Liver (tissue), 9 donors: ENCODE results near the gene TMEM233. TPM values are rescaled to one million over a fixed set of nuclear protein-coding genes. Genes with fewer than 3 reads are reported as not detected.
A peak's percentile ranks its signal among the peaks of the same experiment; 100 is the strongest.

Experiments used
- DNase-seq: peaks from one replicate; pipeline ENCODE4 v3.0.0-alpha.2; 2017; ENCODE audit warnings: low spot score
- H3K27ac ChIP-seq, 2 donors: one replicate each; pipeline ENCODE4 v1.7.0; 2013; ENCODE audit warnings: inconsistent platforms in 2 of 2, low read length in 2 of 2, control low read depth in 1 of 2, low read depth in 1 of 2, mild to moderate bottlenecking in 1 of 2
- H3K27me3 ChIP-seq, 4 donors: one replicate each; pipeline versions ENCODE4 v1.6.1 to v1.7.0; 2013; ENCODE audit warnings: low read length in 3 of 4, inconsistent platforms in 1 of 4, mild to moderate bottlenecking in 1 of 4, moderate library complexity in 1 of 4; ENCODE audit not compliant: control insufficient read depth in 4 of 4, insufficient read depth in 4 of 4
- H3K36me3 ChIP-seq, 4 donors: one replicate each; pipeline versions ENCODE4 v1.6.1 to v1.7.0; 2013; ENCODE audit warnings: low read length in 3 of 4, mild to moderate bottlenecking in 3 of 4, low read depth in 1 of 4, moderate library complexity in 1 of 4; ENCODE audit not compliant: control insufficient read depth in 4 of 4, insufficient read depth in 3 of 4
- H3K4me1 ChIP-seq, 4 donors: one replicate each; pipeline versions ENCODE4 v1.6.1 to v1.7.0; 2013; ENCODE audit warnings: low read length in 3 of 4, mild to moderate bottlenecking in 3 of 4, moderate library complexity in 1 of 4; ENCODE audit not compliant: control insufficient read depth in 4 of 4, insufficient read depth in 4 of 4
- H3K4me3 ChIP-seq, 3 donors: one replicate each; pipeline versions ENCODE4 v1.6.1 to v1.7.0; 2013; ENCODE audit warnings: low read length in 3 of 3, control low read depth in 1 of 3, low read depth in 1 of 3, mild to moderate bottlenecking in 1 of 3
- H3K9ac ChIP-seq, 2 donors: one replicate each; pipeline ENCODE4 v1.7.0; 2013; ENCODE audit warnings: low read length in 2 of 2, mild to moderate bottlenecking in 2 of 2, moderate library complexity in 2 of 2, control low read depth in 1 of 2, low read depth in 1 of 2
- H3K9me3 ChIP-seq, 4 donors: one replicate each; pipeline versions ENCODE4 v1.6.1 to v1.7.0; 2013; ENCODE audit warnings: low read length in 3 of 4; ENCODE audit not compliant: control insufficient read depth in 4 of 4
- EGR1 ChIP-seq, 2 donors: IDR thresholded peaks; 2 replicates each; pipeline ENCODE4 v1.6.1; 2016 to 2018; ENCODE audit warnings: antibody characterized with exemption in 2 of 2, low read depth in 2 of 2
- FOXA1 ChIP-seq: IDR thresholded peaks from 2 replicates; pipeline ENCODE4 v1.6.1; 2016; ENCODE audit warnings: antibody characterized with exemption
- FOXA2 ChIP-seq: IDR thresholded peaks from 2 replicates; pipeline ENCODE4 v1.6.1; 2016; ENCODE audit warnings: antibody characterized with exemption
- GABPA ChIP-seq, 2 donors: IDR thresholded peaks in 1 of 2; conservative IDR thresholded peaks in 1 of 2; 2 replicates each; pipeline ENCODE4 v1.6.1; 2016; ENCODE audit warnings: antibody characterized with exemption in 2 of 2, mild to moderate bottlenecking in 1 of 2, moderate library complexity in 1 of 2
- HNF4A ChIP-seq, 2 donors: conservative IDR thresholded peaks; 2 replicates each; pipeline ENCODE4 v1.6.1; 2016; ENCODE audit warnings: antibody characterized with exemption in 2 of 2, mild to moderate bottlenecking in 2 of 2
- JUND ChIP-seq, 2 donors: IDR thresholded peaks; 2 replicates each; pipeline ENCODE4 v1.6.1; 2016; ENCODE audit warnings: antibody characterized with exemption in 2 of 2
- NR2F2 ChIP-seq: IDR thresholded peaks from 2 replicates; pipeline ENCODE4 v1.6.1; 2016; ENCODE audit warnings: antibody characterized with exemption
- RXRA ChIP-seq, 2 donors: IDR thresholded peaks; 2 replicates each; pipeline ENCODE4 v1.6.1; 2017 to 2018; ENCODE audit warnings: antibody characterized with exemption in 2 of 2, mild to moderate bottlenecking in 1 of 2
- SP1 ChIP-seq: IDR thresholded peaks from 2 replicates; pipeline ENCODE4 v1.6.1; 2018; ENCODE audit warnings: antibody characterized with exemption, mild to moderate bottlenecking
- YY1 ChIP-seq: IDR thresholded peaks from 2 replicates; pipeline ENCODE4 v1.6.1; 2016; ENCODE audit warnings: antibody characterized with exemption, mild to moderate bottlenecking
- WGBS: extraction: QIAGEN DNeasy Blood & Tissue Kit; methylation state at CpG from one replicate; pipeline ENCODE4 v1.1.7; 2013; 5-methylcytosine and 5-hydroxymethylcytosine counted together
- polyA plus RNA-seq, 2 donors: library from polyadenylated mRNA; stranded (reverse) in 1 of 2; unstranded in 1 of 2; fragments of 200-250 nt in 1 of 2; fragments of >200 nt in 1 of 2; fragmentation: Nextera tagmentation in 1 of 2; extraction: Ambion mirVana in 1 of 2; gene quantifications; one replicate each; pipeline versions ENCODE4 v1.2.1 to v1.2.3, GENCODE V29; 2013 to 2015
- total RNA-seq, 2 donors: library from RNA; depleted of rRNA; stranded (reverse); fragments of >200 nt; gene quantifications; one replicate each; pipeline ENCODE4 v1.2.3, GENCODE V29; 2014
- TF ChIP-seq, protein P1 (sequence below): fragments of 150-350 bp; IDR thresholded peaks from 2 replicates; pipeline ENCODE4 v1.5.1; 2017; ENCODE audit warnings: improper control_type of control experiment, low read depth, low read length; ENCODE audit not compliant: missing input control
- TF ChIP-seq, protein P2 (sequence below): IDR thresholded peaks from 2 replicates; pipeline ENCODE4 v1.6.1; 2016; ENCODE audit warnings: antibody characterized with exemption
- TF ChIP-seq, protein P3 (sequence below): IDR thresholded peaks from 2 replicates; pipeline ENCODE4 v1.6.1; 2016; ENCODE audit warnings: antibody characterized with exemption, mild to moderate bottlenecking
- TF ChIP-seq, protein P4 (sequence below): IDR thresholded peaks from 2 replicates; pipeline ENCODE4 v1.6.1; 2016; ENCODE audit warnings: antibody characterized with exemption
- donor health status: healthy.
- donor health status: healthy.
- donor health status: healthy.
- donor health status: healthy.
- donor health status: healthy.

Gene TMEM233
- total and polyA plus RNA-seq, 4 donors, result 0.05 to 0.17 (median 0.09) TPM

DNA sequence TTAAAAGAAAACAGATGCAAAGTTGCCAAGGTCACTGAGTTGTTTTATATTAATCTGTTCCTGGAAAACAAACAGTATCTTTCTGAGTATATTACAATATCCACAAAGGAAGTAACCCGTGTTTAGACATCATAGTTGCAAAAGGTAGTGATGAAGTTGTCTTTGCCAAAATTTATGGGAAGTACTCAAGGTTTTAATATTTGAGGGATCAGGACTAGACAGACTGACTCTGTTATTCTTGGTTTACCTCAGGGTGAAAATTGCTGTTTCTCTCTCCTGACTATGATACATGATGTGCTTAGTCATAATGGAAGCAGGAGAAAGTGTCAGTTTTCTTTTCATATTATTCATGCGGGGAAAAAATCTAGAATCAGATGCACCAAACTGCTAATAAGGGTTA, 28.3 kb downstream of the TMEM233 start (continued):
- TF ChIP-seq, protein P1, sequence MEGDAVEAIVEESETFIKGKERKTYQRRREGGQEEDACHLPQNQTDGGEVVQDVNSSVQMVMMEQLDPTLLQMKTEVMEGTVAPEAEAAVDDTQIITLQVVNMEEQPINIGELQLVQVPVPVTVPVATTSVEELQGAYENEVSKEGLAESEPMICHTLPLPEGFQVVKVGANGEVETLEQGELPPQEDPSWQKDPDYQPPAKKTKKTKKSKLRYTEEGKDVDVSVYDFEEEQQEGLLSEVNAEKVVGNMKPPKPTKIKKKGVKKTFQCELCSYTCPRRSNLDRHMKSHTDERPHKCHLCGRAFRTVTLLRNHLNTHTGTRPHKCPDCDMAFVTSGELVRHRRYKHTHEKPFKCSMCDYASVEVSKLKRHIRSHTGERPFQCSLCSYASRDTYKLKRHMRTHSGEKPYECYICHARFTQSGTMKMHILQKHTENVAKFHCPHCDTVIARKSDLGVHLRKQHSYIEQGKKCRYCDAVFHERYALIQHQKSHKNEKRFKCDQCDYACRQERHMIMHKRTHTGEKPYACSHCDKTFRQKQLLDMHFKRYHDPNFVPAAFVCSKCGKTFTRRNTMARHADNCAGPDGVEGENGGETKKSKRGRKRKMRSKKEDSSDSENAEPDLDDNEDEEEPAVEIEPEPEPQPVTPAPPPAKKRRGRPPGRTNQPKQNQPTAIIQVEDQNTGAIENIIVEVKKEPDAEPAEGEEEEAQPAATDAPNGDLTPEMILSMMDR, result no peak

DNA sequence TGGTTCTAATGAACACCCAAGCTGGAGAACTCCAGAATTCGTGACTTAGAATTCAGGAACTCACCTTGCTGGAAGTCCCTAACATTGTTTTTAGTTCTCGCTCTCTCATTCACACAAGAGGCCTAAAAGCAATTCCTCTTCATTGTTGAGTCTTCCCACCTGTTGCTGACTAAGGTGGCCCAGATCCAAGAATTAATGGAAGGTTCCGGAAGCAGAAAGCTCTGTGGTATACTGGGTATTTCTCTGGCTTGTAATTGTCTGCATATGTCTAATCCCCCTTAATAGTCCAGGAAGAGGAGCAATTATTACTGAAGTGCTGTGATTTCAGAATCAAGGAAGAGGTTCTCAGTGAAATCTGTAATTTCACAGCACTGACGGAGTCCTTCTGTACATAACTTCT, 31.4 kb downstream of the TMEM233 start:
- Histone ChIP-seq H3K9ac (no peak overlapping the region), H3K9me3 (no peaks in the 10 kb centered on the region), H3K4me1 (peaks cover 0 to 22% (median 15%) of the 10 kb centered on the region in 4 donors), H3K27me3 (no peaks in the 10 kb centered on the region), H3K36me3 (no peaks in the 10 kb centered on the region), H3K27ac (no peak overlapping the region), H3K4me3 (no peak overlapping the region)
- TF ChIP-seq, protein P2, sequence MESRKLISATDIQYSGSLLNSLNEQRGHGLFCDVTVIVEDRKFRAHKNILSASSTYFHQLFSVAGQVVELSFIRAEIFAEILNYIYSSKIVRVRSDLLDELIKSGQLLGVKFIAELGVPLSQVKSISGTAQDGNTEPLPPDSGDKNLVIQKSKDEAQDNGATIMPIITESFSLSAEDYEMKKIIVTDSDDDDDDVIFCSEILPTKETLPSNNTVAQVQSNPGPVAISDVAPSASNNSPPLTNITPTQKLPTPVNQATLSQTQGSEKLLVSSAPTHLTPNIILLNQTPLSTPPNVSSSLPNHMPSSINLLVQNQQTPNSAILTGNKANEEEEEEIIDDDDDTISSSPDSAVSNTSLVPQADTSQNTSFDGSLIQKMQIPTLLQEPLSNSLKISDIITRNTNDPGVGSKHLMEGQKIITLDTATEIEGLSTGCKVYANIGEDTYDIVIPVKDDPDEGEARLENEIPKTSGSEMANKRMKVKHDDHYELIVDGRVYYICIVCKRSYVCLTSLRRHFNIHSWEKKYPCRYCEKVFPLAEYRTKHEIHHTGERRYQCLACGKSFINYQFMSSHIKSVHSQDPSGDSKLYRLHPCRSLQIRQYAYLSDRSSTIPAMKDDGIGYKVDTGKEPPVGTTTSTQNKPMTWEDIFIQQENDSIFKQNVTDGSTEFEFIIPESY, result no peak
- DNase-seq, result no peak
- WGBS, result 89% methylated on average over 4 of the region's 4 CpGs

DNA sequence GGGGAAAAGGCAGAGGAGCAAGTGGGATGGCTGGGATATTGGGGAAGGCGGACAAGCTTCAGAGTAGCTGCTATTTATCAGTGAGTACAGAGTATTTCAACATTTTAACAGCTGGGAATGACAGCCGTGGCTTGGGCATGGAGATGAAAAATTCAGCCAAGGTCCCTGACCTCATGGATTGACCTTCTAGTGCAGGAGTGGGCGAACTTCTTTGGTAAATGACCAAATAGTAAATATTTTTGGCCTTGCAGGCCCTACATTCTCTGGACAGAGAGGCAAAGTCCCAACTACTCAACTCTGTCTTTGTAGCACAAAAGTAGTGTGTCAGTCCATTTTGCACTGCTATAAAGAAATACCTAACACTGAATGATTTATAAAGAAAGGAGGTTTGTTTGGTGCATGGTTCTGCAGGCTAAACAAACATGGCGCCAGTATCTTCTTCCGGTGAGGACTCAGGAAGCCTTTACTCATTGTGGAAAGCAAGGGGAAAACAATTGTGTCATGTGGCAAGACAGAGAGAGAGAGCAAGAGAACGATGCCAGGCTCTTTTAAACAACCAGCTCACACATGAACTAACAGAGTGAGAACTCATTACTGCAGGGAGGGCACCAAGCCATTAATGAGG, 33.6 kb downstream of the TMEM233 start:
- no peaks in the 10 kb centered on the region for H3K27me3 ChIP-seq
- 30% methylated on average over 6 of the region's 6 CpGs for WGBS
- peak overlapping the region; percentile 87 to 88 for H3K27ac ChIP-seq
- peak overlapping the region in 1 of 3 donors; percentile 17 for H3K4me3 ChIP-seq
- H3K4me1 ChIP-seq, result peaks cover 0 to 15% (median 13%) of the 10 kb centered on the region in 4 donors
- no peaks in the 10 kb centered on the region for H3K9me3 ChIP-seq
- DNase-seq, result no peak
- no peaks in the 10 kb centered on the region for H3K36me3 ChIP-seq
- no peak overlapping the region for H3K9ac ChIP-seq
- peak in 1 of 2 donors; percentile 52 for TF ChIP-seq GABPA (IDR thresholded peaks at IDR 0.05 in 1 of 2, conservative IDR thresholded peaks at IDR 0.05 in 1 of 2)
- TF ChIP-seq, protein P3, sequence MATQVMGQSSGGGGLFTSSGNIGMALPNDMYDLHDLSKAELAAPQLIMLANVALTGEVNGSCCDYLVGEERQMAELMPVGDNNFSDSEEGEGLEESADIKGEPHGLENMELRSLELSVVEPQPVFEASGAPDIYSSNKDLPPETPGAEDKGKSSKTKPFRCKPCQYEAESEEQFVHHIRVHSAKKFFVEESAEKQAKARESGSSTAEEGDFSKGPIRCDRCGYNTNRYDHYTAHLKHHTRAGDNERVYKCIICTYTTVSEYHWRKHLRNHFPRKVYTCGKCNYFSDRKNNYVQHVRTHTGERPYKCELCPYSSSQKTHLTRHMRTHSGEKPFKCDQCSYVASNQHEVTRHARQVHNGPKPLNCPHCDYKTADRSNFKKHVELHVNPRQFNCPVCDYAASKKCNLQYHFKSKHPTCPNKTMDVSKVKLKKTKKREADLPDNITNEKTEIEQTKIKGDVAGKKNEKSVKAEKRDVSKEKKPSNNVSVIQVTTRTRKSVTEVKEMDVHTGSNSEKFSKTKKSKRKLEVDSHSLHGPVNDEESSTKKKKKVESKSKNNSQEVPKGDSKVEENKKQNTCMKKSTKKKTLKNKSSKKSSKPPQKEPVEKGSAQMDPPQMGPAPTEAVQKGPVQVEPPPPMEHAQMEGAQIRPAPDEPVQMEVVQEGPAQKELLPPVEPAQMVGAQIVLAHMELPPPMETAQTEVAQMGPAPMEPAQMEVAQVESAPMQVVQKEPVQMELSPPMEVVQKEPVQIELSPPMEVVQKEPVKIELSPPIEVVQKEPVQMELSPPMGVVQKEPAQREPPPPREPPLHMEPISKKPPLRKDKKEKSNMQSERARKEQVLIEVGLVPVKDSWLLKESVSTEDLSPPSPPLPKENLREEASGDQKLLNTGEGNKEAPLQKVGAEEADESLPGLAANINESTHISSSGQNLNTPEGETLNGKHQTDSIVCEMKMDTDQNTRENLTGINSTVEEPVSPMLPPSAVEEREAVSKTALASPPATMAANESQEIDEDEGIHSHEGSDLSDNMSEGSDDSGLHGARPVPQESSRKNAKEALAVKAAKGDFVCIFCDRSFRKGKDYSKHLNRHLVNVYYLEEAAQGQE, result peak; percentile 47
- peak in 1 of 2 donors; percentile 40 for TF ChIP-seq JUND (IDR thresholded peaks at IDR 0.05)
- no peak for TF ChIP-seq FOXA2
- TF ChIP-seq, protein P2, result no peak
- peak; percentile 33 for TF ChIP-seq FOXA1
- TF ChIP-seq RXRA (IDR thresholded peaks at IDR 0.05), result peak; percentile 68 to 90
- no peak for TF ChIP-seq NR2F2
- peak; percentile 83 to 89 for TF ChIP-seq HNF4A (conservative IDR thresholded peaks at IDR 0.05)
- peak; percentile 78 for TF ChIP-seq YY1
- TF ChIP-seq SP1, result peak; percentile 73
- TF ChIP-seq, protein P4, sequence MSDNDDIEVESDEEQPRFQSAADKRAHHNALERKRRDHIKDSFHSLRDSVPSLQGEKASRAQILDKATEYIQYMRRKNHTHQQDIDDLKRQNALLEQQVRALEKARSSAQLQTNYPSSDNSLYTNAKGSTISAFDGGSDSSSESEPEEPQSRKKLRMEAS, result peak; percentile 58
- TF ChIP-seq EGR1 (IDR thresholded peaks at IDR 0.05; ENCODE audit: low read depth in 2 of 2), result peak; percentile 53 to 87
